ENCODE measurements around the gene CNR2. TPM values are rescaled to one million over a fixed set of nuclear protein-coding genes. Genes with fewer than 3 reads are reported as not detected.

The CNR2 gene
- total RNA-seq, 1 donor from 2014 or later, result not detected

DNA sequence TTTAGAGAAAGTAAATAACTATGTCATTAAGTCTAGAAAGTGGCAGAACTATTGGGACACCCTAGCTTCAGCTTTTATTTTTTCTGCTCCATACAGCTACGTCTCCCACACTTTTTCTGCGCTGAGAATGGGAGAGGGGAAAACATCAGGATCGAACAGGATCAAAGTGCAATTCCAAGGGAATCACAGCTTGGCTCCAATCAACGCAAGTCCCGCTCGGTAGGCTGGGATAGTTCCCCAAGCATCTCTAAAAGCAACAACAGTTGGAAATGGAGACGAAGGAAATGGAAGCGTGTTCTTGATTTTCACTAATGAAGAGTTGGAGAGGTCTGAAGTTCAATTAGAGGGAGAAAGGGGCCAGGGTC is 88.5 kb downstream of the CNR2 start:
- Histone ChIP-seq H3K4me1 (ENCODE audit: insufficient read depth, low read length) (peaks cover 9% of the 10 kb centered on the region), H3K27me3 (ENCODE audit: insufficient read depth, low read length) (no peaks in the 10 kb centered on the region), H3K9me3 (ENCODE audit: insufficient read depth, low read depth, low read length) (no peaks in the 10 kb centered on the region), H3K4me2 (ENCODE audit: low read length) (peak overlapping the region; percentile 93), H3K9ac (ENCODE audit: low read length) (peak overlapping the region; percentile 100), H2AFZ (ENCODE audit: low read depth, low read length) (peak overlapping the region; percentile 95), H4K20me1 (ENCODE audit: insufficient read depth, low read length) (no peaks in the 10 kb centered on the region), H3K27ac (ENCODE audit: low read depth, low read length) (peak overlapping the region; percentile 95), H3K79me2 (ENCODE audit: insufficient read depth, low read length) (peaks cover 16% of the 10 kb centered on the region), H3K36me3 (ENCODE audit: insufficient read depth, low read length) (peaks cover 2% of the 10 kb centered on the region), H3K4me3 (ENCODE audit: insufficient read depth, low read depth, low read length) (peak overlapping the region; percentile 98)
- DNase-seq (ENCODE audit: low read depth), result no peak
- Mint-ChIP-seq H3K4me1 (ENCODE audit: low read depth, unreplicated experiment) (peaks cover 2% of the 10 kb centered on the region), H3K36me3 (ENCODE audit: low read depth, unreplicated experiment) (no peaks in the 10 kb centered on the region), H3K4me3 (ENCODE audit: unreplicated experiment) (peak overlapping the region; percentile 95), H3K9me3 (ENCODE audit: unreplicated experiment) (no peaks in the 10 kb centered on the region), H3K27me3 (ENCODE audit: low read depth, unreplicated experiment) (no peaks in the 10 kb centered on the region), H3K27ac (ENCODE audit: unreplicated experiment) (peak overlapping the region; percentile 93)
- TF ChIP-seq, protein P1, sequence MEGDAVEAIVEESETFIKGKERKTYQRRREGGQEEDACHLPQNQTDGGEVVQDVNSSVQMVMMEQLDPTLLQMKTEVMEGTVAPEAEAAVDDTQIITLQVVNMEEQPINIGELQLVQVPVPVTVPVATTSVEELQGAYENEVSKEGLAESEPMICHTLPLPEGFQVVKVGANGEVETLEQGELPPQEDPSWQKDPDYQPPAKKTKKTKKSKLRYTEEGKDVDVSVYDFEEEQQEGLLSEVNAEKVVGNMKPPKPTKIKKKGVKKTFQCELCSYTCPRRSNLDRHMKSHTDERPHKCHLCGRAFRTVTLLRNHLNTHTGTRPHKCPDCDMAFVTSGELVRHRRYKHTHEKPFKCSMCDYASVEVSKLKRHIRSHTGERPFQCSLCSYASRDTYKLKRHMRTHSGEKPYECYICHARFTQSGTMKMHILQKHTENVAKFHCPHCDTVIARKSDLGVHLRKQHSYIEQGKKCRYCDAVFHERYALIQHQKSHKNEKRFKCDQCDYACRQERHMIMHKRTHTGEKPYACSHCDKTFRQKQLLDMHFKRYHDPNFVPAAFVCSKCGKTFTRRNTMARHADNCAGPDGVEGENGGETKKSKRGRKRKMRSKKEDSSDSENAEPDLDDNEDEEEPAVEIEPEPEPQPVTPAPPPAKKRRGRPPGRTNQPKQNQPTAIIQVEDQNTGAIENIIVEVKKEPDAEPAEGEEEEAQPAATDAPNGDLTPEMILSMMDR (IDR thresholded peaks at IDR 0.05; ENCODE audit: insufficient read depth, low read depth, low read length), result no peak
- TF ChIP-seq EZH2 (IDR thresholded peaks at IDR 0.05; ENCODE audit: insufficient read depth, low read length), result no peak
- no peak for FAIRE-seq

DNA sequence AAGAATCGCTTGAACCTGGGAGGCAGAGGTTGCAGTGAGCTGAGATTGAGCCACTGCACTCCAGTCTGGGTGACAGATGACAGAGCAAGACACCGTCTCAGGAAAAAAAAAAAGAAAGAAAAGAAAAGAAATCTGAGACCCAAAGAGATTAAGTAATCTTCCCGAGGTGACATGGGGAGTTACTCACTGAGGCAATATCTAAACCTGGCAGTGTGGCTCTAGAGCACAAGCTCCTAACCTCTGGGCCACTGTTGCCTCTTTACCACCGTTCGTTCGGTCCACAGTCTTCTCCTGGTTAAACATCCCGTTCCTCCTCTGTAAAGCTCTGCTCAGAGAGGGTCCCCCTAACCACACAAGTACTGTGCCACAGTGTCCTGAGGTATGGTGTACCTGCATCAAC is 89.4 kb downstream of the CNR2 start:
- H3K9me3 Mint-ChIP-seq (ENCODE audit: unreplicated experiment), result no peaks in the 10 kb centered on the region
- peaks cover 16% of the 10 kb centered on the region for H3K79me2 ChIP-seq (ENCODE audit: insufficient read depth, low read length)
- H3K4me1 Mint-ChIP-seq (ENCODE audit: low read depth, unreplicated experiment), result peaks cover 2% of the 10 kb centered on the region
- TF ChIP-seq, protein P1 (IDR thresholded peaks at IDR 0.05; ENCODE audit: insufficient read depth, low read depth, low read length), result no peak
- TF ChIP-seq EZH2 (IDR thresholded peaks at IDR 0.05; ENCODE audit: insufficient read depth, low read length), result no peak
- no peaks in the 10 kb centered on the region for H4K20me1 ChIP-seq (ENCODE audit: insufficient read depth, low read length)
- H3K4me1 ChIP-seq (ENCODE audit: insufficient read depth, low read length), result peaks cover 9% of the 10 kb centered on the region
- H3K27ac ChIP-seq (ENCODE audit: low read depth, low read length), result no peak overlapping the region
- no peak overlapping the region for H2AFZ ChIP-seq (ENCODE audit: low read depth, low read length)
- no peak overlapping the region for H3K9ac ChIP-seq (ENCODE audit: low read length)
- no peak overlapping the region for H3K27ac Mint-ChIP-seq (ENCODE audit: unreplicated experiment)
- no peak overlapping the region for H3K4me3 ChIP-seq (ENCODE audit: insufficient read depth, low read depth, low read length)
- H3K27me3 Mint-ChIP-seq (ENCODE audit: low read depth, unreplicated experiment), result no peaks in the 10 kb centered on the region
- no peak overlapping the region for H3K4me3 Mint-ChIP-seq (ENCODE audit: unreplicated experiment)
- FAIRE-seq, result no peak
- no peaks in the 10 kb centered on the region for H3K36me3 Mint-ChIP-seq (ENCODE audit: low read depth, unreplicated experiment)
- peaks cover 2% of the 10 kb centered on the region for H3K36me3 ChIP-seq (ENCODE audit: insufficient read depth, low read length)
- H3K27me3 ChIP-seq (ENCODE audit: insufficient read depth, low read length), result no peaks in the 10 kb centered on the region
- H3K9me3 ChIP-seq (ENCODE audit: insufficient read depth, low read depth, low read length), result no peaks in the 10 kb centered on the region
- no peak for DNase-seq (ENCODE audit: low read depth)
- H3K4me2 ChIP-seq (ENCODE audit: low read length), result peak overlapping the region; percentile 93

Small RNAs within 50 kb of the gene (microRNA-seq; reads per million reads assigned to microRNA genes)
- not detected for gene MIR378F

Other genes with a start within 250 kb of the CNR2 start
- gene RPL11, start 221.6 kb downstream of the CNR2 start, total RNA-seq, result 737 and 804 TPM in 2 replicates
- 58.1 and 62.2 TPM in 2 replicates for gene ELOA, start 169.9 kb downstream of the CNR2 start, total RNA-seq
- gene PITHD1, start 134.9 kb downstream of the CNR2 start, total RNA-seq, result 33.7 and 37.3 TPM in 2 replicates
- 79.0 and 91.7 TPM in 2 replicates for gene LYPLA2, start 122.2 kb downstream of the CNR2 start, total RNA-seq
- 24.1 and 27.0 TPM in 2 replicates for gene GALE, start 112.6 kb downstream of the CNR2 start, total RNA-seq
- gene HMGCL, start 87.9 kb downstream of the CNR2 start, total RNA-seq, result 17.1 and 20.9 TPM in 2 replicates
- 9.7 and 10.4 TPM in 2 replicates for gene FUCA1, start 45.1 kb downstream of the CNR2 start, total RNA-seq
- 57.8 and 83.8 TPM in 2 replicates for gene PNRC2, start 46.5 kb upstream of the CNR2 start, total RNA-seq
- gene SRSF10, start 67.0 kb upstream of the CNR2 start, total RNA-seq, result 90.0 and 92.4 TPM in 2 replicates
- gene MYOM3, start 198.8 kb upstream of the CNR2 start, total RNA-seq, result 1.0 and 1.4 TPM in 2 replicates
- gene IL22RA1, start 229.8 kb upstream of the CNR2 start, total RNA-seq, result not detected in 2 replicates

Data from astrocyte (in vitro differentiated cells and primary cell).